Measurements from ENCODE around the gene OTUD4. TPM values are rescaled to one million over a fixed set of nuclear protein-coding genes. Genes with fewer than 3 reads are reported as not detected.
"Not testable (repeated sequence)": the region's sequence is repeated elsewhere in the genome, so short reads cannot be mapped to it uniquely, and the experiment has no call there.

The OTUD4 gene
- total RNA-seq, 3 donors from 2014 or later: 94.4 to 113 (median 103) TPM

DNA sequence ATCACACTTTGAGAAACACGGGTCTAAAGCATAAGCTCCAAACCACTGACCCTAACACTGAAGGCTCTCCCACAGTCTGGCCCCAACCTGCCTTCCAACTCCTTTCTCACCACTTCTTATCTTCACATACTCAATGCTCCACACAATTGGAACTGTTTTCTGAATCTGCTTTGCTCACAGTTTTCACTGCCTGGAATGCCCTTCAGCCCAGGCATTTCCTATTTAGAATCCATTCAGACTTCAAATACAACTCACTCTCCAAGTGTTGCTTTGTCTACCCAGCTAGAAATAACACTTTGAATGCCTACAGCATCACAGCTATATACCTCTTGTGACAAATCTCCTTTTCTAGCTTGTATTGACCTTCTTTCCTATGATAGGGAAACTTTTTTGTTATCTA lies 10.2 kb downstream of the OTUD4 start:
- ATAC-seq (no peak), DNase-seq (no peak)
- no peaks in the 10 kb centered on the region for H3K9me3 Mint-ChIP-seq
- peaks cover 50% of the 10 kb centered on the region for H3K36me3 Mint-ChIP-seq (ENCODE audit: insufficient read depth)
- no peaks in the 10 kb centered on the region for H3K27me3 Mint-ChIP-seq (ENCODE audit: low read depth)
- peaks cover 34% of the 10 kb centered on the region for H3K4me1 Mint-ChIP-seq (ENCODE audit: low read depth)
- no peak overlapping the region for H3K4me3 Mint-ChIP-seq

- no peak overlapping the region for H3K4me3 Mint-ChIP-seq
- peaks cover 22% of the 10 kb centered on the region for H3K4me1 Mint-ChIP-seq (ENCODE audit: low read depth)
- no peaks in the 10 kb centered on the region for H3K9me3 Mint-ChIP-seq
- no peak for ATAC-seq
- no peak for DNase-seq
- H3K27me3 Mint-ChIP-seq (ENCODE audit: low read depth): no peaks in the 10 kb centered on the region
- peaks cover 40% of the 10 kb centered on the region for H3K36me3 Mint-ChIP-seq (ENCODE audit: insufficient read depth)
These were observed 11.7 kb downstream of the OTUD4 start for GRCh38 chr4:145168581-145169187.

GRCh38 chr4:145167887-145168286 lies 12.5 kb downstream of the OTUD4 start:
- H3K36me3 Mint-ChIP-seq (ENCODE audit: insufficient read depth): peaks cover 40% of the 10 kb centered on the region
- H3K4me1 Mint-ChIP-seq (ENCODE audit: low read depth): peaks cover 18% of the 10 kb centered on the region
- no peaks in the 10 kb centered on the region for H3K27me3 Mint-ChIP-seq (ENCODE audit: low read depth)
- DNase-seq: no peak
- no peaks in the 10 kb centered on the region for H3K9me3 Mint-ChIP-seq
- ATAC-seq: no peak
- H3K4me3 Mint-ChIP-seq: no peak overlapping the region

GRCh38 chr4:145161549-145161948 lies 18.8 kb downstream of the OTUD4 start:
- Mint-ChIP-seq H3K27me3 (ENCODE audit: low read depth) (no peaks in the 10 kb centered on the region), H3K4me1 (ENCODE audit: low read depth) (peaks cover 3% of the 10 kb centered on the region), H3K36me3 (ENCODE audit: insufficient read depth) (peaks cover 31% of the 10 kb centered on the region), H3K9me3 (no peaks in the 10 kb centered on the region), H3K4me3 (no peak overlapping the region)
- DNase-seq (no peak), ATAC-seq (no peak)

DNA sequence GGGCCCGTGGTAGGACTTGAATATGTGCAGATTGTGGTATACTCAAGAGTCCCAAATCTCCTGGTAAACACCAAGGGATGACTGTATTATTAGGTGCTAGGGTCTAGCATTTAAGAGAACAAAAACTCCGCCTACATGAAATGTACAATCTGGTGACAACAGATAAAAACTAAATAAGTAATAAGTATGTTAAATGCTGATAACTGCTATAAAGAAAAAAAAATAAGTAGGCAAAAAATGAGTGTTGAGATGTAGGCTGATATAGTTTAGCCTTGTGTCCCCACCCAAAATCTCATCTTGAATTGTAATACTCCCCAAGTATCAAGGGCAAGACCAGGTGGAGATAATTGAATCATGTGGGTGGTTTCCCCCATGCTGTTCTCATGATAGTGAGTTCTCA lies 23.4 kb downstream of the OTUD4 start:
- H3K4me1 Mint-ChIP-seq (ENCODE audit: low read depth): peaks cover 6% of the 10 kb centered on the region
- peaks cover 34% of the 10 kb centered on the region for H3K36me3 Mint-ChIP-seq (ENCODE audit: insufficient read depth)
- H3K9me3 Mint-ChIP-seq: no peaks in the 10 kb centered on the region
- ATAC-seq (no peak), DNase-seq (no peak)
- no peaks in the 10 kb centered on the region for H3K27me3 Mint-ChIP-seq (ENCODE audit: low read depth)
- H3K4me3 Mint-ChIP-seq: no peak overlapping the region

GRCh38 chr4:145155268-145155870 lies 25.0 kb downstream of the OTUD4 start:
- no peak overlapping the region for H3K4me3 Mint-ChIP-seq
- no peaks in the 10 kb centered on the region for H3K9me3 Mint-ChIP-seq
- H3K4me1 Mint-ChIP-seq (ENCODE audit: low read depth): peaks cover 4% of the 10 kb centered on the region
- DNase-seq (no peak), ATAC-seq (no peak)
- H3K27me3 Mint-ChIP-seq (ENCODE audit: low read depth): no peaks in the 10 kb centered on the region
- peaks cover 33% of the 10 kb centered on the region for H3K36me3 Mint-ChIP-seq (ENCODE audit: insufficient read depth)

DNA sequence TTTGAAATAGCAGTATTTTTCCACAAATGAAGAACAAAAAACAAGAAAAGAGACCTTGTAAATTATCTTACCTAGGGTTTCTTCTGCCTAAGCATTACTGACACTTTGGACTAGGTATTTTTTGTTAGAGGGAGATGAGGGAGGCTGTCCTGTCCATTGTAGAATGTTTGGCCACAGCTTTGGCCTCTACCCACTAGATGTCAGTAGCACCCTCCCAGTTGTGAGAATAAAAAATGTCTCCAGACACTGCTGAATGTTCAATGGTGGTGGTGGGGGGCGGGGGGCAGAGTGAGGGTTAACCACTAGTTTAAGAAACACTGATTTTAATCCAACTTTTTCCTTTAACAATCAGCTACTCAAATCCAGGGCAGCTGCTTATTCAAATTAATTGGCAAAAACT lies 25.8 kb downstream of the OTUD4 start:
- DNase-seq: no peak
- H3K36me3 Mint-ChIP-seq (ENCODE audit: insufficient read depth): peaks cover 39% of the 10 kb centered on the region
- no peak overlapping the region for H3K4me3 Mint-ChIP-seq
- H3K9me3 Mint-ChIP-seq: no peaks in the 10 kb centered on the region
- no peaks in the 10 kb centered on the region for H3K27me3 Mint-ChIP-seq (ENCODE audit: low read depth)
- H3K4me1 Mint-ChIP-seq (ENCODE audit: low read depth): peaks cover 4% of the 10 kb centered on the region
- ATAC-seq: no peak

- Mint-ChIP-seq H3K4me3 (no peak overlapping the region), H3K9me3 (no peaks in the 10 kb centered on the region), H3K36me3 (ENCODE audit: insufficient read depth) (peaks cover 41% of the 10 kb centered on the region)
These were observed 26.5 kb downstream of the OTUD4 start for GRCh38 chr4:145153904-145154298.

GRCh38 chr4:145153181-145153903 lies 27.0 kb downstream of the OTUD4 start:
- Mint-ChIP-seq H3K4me1 (ENCODE audit: low read depth) (peaks cover 6% of the 10 kb centered on the region), H3K36me3 (ENCODE audit: insufficient read depth) (peaks cover 41% of the 10 kb centered on the region), H3K9me3 (no peaks in the 10 kb centered on the region), H3K27me3 (ENCODE audit: low read depth) (no peaks in the 10 kb centered on the region), H3K4me3 (no peak overlapping the region)
- DNase-seq (no peak), ATAC-seq (no peak)

More at GRCh38 chr4:145153904-145154298, 26.5 kb downstream of the OTUD4 start:
- peaks cover 6% of the 10 kb centered on the region for H3K4me1 Mint-ChIP-seq (ENCODE audit: low read depth)
- ATAC-seq (no peak), DNase-seq (no peak)
- no peaks in the 10 kb centered on the region for H3K27me3 Mint-ChIP-seq (ENCODE audit: low read depth)

DNA sequence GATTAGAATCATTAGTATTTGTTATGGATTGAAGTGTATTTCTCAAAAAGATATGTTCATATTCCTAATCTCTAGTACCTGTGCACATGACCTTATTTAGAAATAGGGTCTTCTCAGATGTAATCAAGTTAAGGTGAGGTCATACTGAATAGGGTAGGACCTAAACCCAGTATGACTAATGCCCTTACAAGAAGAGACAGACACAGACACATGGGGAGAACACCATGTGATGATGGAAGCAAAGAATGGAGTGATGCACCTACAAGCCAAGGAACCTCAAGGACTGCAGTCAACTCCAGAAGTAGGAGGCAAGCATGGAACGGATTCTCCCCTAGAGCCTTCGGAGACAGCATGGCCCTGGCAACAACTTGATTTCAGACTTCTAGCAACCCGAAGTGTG lies 31.4 kb downstream of the OTUD4 start:
- Mint-ChIP-seq H3K27me3 (ENCODE audit: low read depth) (no peaks in the 10 kb centered on the region), H3K4me3 (no peak overlapping the region), H3K36me3 (ENCODE audit: insufficient read depth) (peaks cover 54% of the 10 kb centered on the region), H3K9me3 (no peaks in the 10 kb centered on the region), H3K4me1 (ENCODE audit: low read depth) (peaks cover 5% of the 10 kb centered on the region)
- ATAC-seq (no peak), DNase-seq (no peak)

DNA sequence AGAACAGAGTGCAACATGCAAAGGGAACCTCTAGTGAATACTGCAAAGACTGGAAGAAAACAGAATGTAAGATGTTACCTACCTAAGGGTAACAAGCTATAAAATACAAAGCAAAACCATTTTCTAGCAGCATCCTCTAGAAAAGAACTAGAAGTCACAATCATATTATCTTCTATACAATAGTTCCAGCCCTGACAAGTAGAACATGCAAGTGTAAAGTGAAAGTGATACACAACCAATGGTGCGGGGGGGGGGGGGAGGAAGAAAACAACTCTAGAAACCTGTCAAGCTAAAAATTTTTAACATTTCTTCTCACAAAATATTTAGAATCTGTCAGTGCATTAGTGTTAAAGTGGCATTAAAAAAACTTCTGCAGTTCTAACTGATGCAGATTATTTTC lies 44.2 kb downstream of the OTUD4 start:
- not testable (repeated sequence) for H3K9me3 Mint-ChIP-seq; ATAC-seq; H3K27me3 Mint-ChIP-seq (ENCODE audit: low read depth); DNase-seq
- peaks cover 38% of the 10 kb centered on the region for H3K4me1 Mint-ChIP-seq (ENCODE audit: low read depth)
- peaks cover 53% of the 10 kb centered on the region for H3K36me3 Mint-ChIP-seq (ENCODE audit: insufficient read depth)
- peak overlapping the region; percentile 11 for H3K4me3 Mint-ChIP-seq

DNA sequence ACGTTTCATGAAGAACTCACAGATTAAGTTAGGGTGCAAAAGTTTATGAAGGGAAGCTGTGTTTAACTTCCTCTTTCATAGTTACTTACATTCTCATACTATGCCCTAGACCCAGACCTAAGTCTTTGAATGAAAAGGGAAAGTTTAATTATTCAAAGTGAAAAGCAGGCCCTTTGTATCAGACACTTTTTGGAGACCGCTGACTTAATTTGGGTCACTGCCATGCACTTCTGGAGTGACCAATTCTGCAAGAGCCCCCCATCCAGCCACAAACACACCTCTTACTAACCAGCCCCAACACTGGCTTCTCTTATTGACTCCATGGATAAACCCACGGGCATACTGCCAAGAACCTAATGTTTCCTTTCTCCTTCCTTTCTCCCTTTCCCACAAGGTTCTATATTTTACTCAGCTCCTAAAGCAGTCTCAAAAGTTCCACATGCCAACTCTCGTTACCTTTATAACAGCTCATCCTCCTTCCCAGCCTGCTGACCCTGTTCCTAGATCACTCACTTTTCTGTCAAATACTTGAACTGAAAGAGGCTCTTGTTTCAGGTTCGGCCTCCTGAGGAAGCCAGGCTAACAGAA lies 47.8 kb downstream of the OTUD4 start:
- Mint-ChIP-seq H3K4me3 (no peak overlapping the region), H3K4me1 (ENCODE audit: low read depth) (peaks cover 50% of the 10 kb centered on the region)
- ATAC-seq: peak; percentile 29 to 42

GRCh38 chr4:145131848-145132247 lies 48.5 kb downstream of the OTUD4 start:
- peaks cover 42% of the 10 kb centered on the region for H3K36me3 Mint-ChIP-seq (ENCODE audit: insufficient read depth)
- H3K4me3 Mint-ChIP-seq: no peak overlapping the region
- peaks cover 48% of the 10 kb centered on the region for H3K4me1 Mint-ChIP-seq (ENCODE audit: low read depth)

More for the DNA sequence above, 47.8 kb downstream of the OTUD4 start:
- H3K27me3 Mint-ChIP-seq (ENCODE audit: low read depth): no peaks in the 10 kb centered on the region
- no peaks in the 10 kb centered on the region for H3K9me3 Mint-ChIP-seq
- peaks cover 44% of the 10 kb centered on the region for H3K36me3 Mint-ChIP-seq (ENCODE audit: insufficient read depth)
- no peak for DNase-seq

DNA sequence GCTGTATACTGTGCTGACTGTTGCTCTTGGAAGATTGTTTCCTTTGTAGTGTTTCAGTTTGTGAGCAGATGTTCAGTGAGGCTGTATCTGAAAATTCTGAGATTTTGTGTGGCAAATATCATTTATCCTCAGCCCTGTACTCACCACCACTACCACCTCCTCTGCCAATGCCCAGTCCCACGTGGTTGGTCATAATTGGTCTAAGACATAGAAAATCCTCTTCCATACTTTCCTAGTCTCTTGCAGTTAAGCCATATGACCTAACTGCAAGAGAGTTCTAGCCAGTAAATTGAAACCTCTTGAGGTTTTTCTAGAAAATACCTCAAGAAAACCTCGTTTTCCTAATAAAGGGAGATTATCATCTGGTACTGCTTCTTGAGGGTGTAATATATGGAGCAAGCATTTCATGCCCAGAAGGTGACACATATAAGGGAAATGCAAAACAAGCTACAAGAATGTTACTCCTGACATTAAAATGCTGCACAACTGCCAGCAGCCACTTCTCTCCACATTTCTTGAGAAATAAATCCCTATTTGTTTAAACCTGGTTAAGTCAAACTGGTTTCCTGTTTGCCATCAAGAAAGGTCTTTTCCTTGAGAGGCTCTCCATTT lies 49.5 kb downstream of the OTUD4 start:
- Mint-ChIP-seq H3K4me1 (ENCODE audit: low read depth) (peaks cover 54% of the 10 kb centered on the region), H3K36me3 (ENCODE audit: insufficient read depth) (peaks cover 48% of the 10 kb centered on the region), H3K27me3 (ENCODE audit: low read depth) (no peaks in the 10 kb centered on the region), H3K4me3 (no peak overlapping the region), H3K9me3 (no peaks in the 10 kb centered on the region)
- DNase-seq (no peak), ATAC-seq (peak in 1 of 2 donors; percentile 17)

More at GRCh38 chr4:145131848-145132247, 48.5 kb downstream of the OTUD4 start:
- Mint-ChIP-seq H3K9me3 (no peaks in the 10 kb centered on the region), H3K27me3 (ENCODE audit: low read depth) (no peaks in the 10 kb centered on the region)
- ATAC-seq (no peak), DNase-seq (no peak)
